Peyer's patch (tissue), 4 donors: Measurements from ENCODE around the gene RAB33B. TPM values are rescaled to one million over a fixed set of nuclear protein-coding genes. Genes with fewer than 3 reads are reported as not detected.
"Not testable (repeated sequence)": the region's sequence is repeated elsewhere in the genome, so short reads cannot be mapped to it uniquely, and the experiment has no call there.

Source experiments
- DNase-seq, 3 donors: peaks; one replicate each; pipeline ENCODE4 v3.0.0-alpha.2; 2017 to 2019
- H3K27ac ChIP-seq, 4 donors: fragments of 200-600 bp; sonication (generic); one replicate each; pipeline ENCODE4 v1.5.1; 2016 to 2019
- H3K27me3 ChIP-seq, 2 donors: fragments of 200-600 bp; sonication (generic); one replicate each; pipeline ENCODE4 v1.5.1; 2019
- H3K36me3 ChIP-seq, 3 donors: fragments of 200-600 bp; sonication (generic); one replicate each; pipeline ENCODE4 v1.5.1; 2016 to 2019
- H3K4me1 ChIP-seq, 4 donors: fragments of 200-600 bp; sonication (generic); one replicate each; pipeline ENCODE4 v1.5.1; 2016 to 2019
- H3K4me3 ChIP-seq, 4 donors: fragments of 200-600 bp; sonication (generic); 1 replicate in 3 of 4; 2 replicates in 1 of 4; pipeline ENCODE4 v1.5.1; 2016 to 2019; ENCODE audit warnings: mild to moderate bottlenecking in 1 of 4
- H3K9me3 ChIP-seq, 4 donors: fragments of 200-600 bp; sonication (generic); one replicate each; pipeline ENCODE4 v1.5.1; 2016 to 2019; ENCODE audit warnings: mild to moderate bottlenecking in 1 of 4
- POLR2A ChIP-seq, 2 donors: fragments of 450-650 bp; IDR thresholded peaks; one replicate each; pipeline ENCODE4 v1.5.1; 2017; ENCODE audit warnings: antibody characterized with exemption in 2 of 2, mild to moderate bottlenecking in 2 of 2, moderate library complexity in 2 of 2
- total RNA-seq, 4 donors: library from RNA; depleted of rRNA; stranded (reverse); fragments of >200 nt; gene quantifications; one replicate each; pipeline ENCODE4 v1.1.0, GENCODE V29; 2016
- TF ChIP-seq, protein P1 (sequence below), 6 experiments: fragments of 450-650 bp in 4 of 6; fragments of 200-600 bp in 2 of 6; sonication (generic) in 1 of 6; IDR thresholded peaks; one replicate each; pipeline ENCODE4 v1.5.1; 2017 to 2019; ENCODE audit warnings: antibody characterized with exemption in 6 of 6, mild to moderate bottlenecking in 3 of 6, moderate library complexity in 1 of 6

RAB33B gene
- total RNA-seq, 4 donors from 2014 or later, result 5.3 to 8.3 (median 6.6) TPM

GRCh38 chr4:139420652-139421051, 33.3 kb upstream of the RAB33B start:
- Histone ChIP-seq H3K36me3 (peaks cover 0 to 6% (median 0%) of the 10 kb centered on the region in 3 donors), H3K4me3 (no peak overlapping the region), H3K9me3 (no peaks in the 10 kb centered on the region), H3K27ac (no peak overlapping the region), H3K27me3 (no peaks in the 10 kb centered on the region), H3K4me1 (no peaks in the 10 kb centered on the region)
- TF ChIP-seq, protein P1, sequence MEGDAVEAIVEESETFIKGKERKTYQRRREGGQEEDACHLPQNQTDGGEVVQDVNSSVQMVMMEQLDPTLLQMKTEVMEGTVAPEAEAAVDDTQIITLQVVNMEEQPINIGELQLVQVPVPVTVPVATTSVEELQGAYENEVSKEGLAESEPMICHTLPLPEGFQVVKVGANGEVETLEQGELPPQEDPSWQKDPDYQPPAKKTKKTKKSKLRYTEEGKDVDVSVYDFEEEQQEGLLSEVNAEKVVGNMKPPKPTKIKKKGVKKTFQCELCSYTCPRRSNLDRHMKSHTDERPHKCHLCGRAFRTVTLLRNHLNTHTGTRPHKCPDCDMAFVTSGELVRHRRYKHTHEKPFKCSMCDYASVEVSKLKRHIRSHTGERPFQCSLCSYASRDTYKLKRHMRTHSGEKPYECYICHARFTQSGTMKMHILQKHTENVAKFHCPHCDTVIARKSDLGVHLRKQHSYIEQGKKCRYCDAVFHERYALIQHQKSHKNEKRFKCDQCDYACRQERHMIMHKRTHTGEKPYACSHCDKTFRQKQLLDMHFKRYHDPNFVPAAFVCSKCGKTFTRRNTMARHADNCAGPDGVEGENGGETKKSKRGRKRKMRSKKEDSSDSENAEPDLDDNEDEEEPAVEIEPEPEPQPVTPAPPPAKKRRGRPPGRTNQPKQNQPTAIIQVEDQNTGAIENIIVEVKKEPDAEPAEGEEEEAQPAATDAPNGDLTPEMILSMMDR (IDR thresholded peaks at IDR 0.05), result no peak
- TF ChIP-seq POLR2A (IDR thresholded peaks at IDR 0.05), result no peak
- DNase-seq, result no peak

- TF ChIP-seq POLR2A (IDR thresholded peaks at IDR 0.05), result no peak
- TF ChIP-seq, protein P1 (IDR thresholded peaks at IDR 0.05), result no peak
- no peak for DNase-seq
- H3K4me3 ChIP-seq, result no peak overlapping the region
These were observed 17.8 kb upstream of the RAB33B start for GRCh38 chr4:139436122-139436521.

GRCh38 chr4:139438141-139438540, 15.8 kb upstream of the RAB33B start:
- no peak for TF ChIP-seq POLR2A (IDR thresholded peaks at IDR 0.05)
- TF ChIP-seq, protein P1 (IDR thresholded peaks at IDR 0.05), result no peak
- H3K27ac ChIP-seq, result no peak overlapping the region
- no peaks in the 10 kb centered on the region for H3K9me3 ChIP-seq
- DNase-seq, result no peak
- H3K27me3 ChIP-seq, result no peaks in the 10 kb centered on the region
- H3K36me3 ChIP-seq, result no peaks in the 10 kb centered on the region
- H3K4me3 ChIP-seq, result no peak overlapping the region
- H3K4me1 ChIP-seq, result no peaks in the 10 kb centered on the region

More at GRCh38 chr4:139436122-139436521, 17.8 kb upstream of the RAB33B start:
- Histone ChIP-seq H3K36me3 (no peaks in the 10 kb centered on the region), H3K4me1 (no peaks in the 10 kb centered on the region), H3K27ac (no peak overlapping the region), H3K9me3 (no peaks in the 10 kb centered on the region), H3K27me3 (no peaks in the 10 kb centered on the region)

GRCh38 chr4:139441029-139441428, 12.9 kb upstream of the RAB33B start:
- no peak for DNase-seq
- Histone ChIP-seq H3K27ac (no peak overlapping the region), H3K4me1 (no peaks in the 10 kb centered on the region), H3K27me3 (no peaks in the 10 kb centered on the region), H3K36me3 (no peaks in the 10 kb centered on the region), H3K4me3 (no peak overlapping the region), H3K9me3 (no peaks in the 10 kb centered on the region)
- TF ChIP-seq, protein P1 (IDR thresholded peaks at IDR 0.05), result no peak
- TF ChIP-seq POLR2A (IDR thresholded peaks at IDR 0.05), result no peak

DNA sequence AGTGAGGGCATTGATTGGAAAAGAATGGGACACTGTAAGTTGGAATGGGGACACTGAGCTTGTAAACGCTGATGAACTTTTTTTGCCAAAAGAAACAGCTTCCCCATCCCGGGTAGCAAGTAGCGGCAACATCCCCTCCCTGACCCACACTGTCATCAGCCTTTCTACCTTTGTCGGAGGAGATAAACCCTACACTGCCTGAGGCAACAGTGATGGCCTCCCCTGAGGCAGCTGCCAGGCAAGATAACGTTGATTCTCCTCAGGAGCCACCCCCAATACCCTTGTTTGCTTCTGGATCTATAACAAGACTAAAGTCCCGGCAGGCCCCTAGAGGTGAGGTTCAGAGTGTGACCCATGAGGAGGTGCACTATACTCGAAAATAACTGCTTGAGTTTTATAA, 10.3 kb upstream of the RAB33B start:
- Histone ChIP-seq H3K4me1 (no peaks in the 10 kb centered on the region), H3K36me3 (no peaks in the 10 kb centered on the region), H3K9me3 (peaks cover 0 to 3% (median 0%) of the 10 kb centered on the region in 4 donors), H3K27ac (no peak overlapping the region), H3K27me3 (no peaks in the 10 kb centered on the region), H3K4me3 (no peak overlapping the region)
- no peak for DNase-seq
- TF ChIP-seq POLR2A (IDR thresholded peaks at IDR 0.05), result no peak

GRCh38 chr4:139444881-139445280, 9.0 kb upstream of the RAB33B start:
- H3K9me3 ChIP-seq, H3K36me3 ChIP-seq, H3K4me1 ChIP-seq, H3K27me3 ChIP-seq, H3K4me3 ChIP-seq, DNase-seq, H3K27ac ChIP-seq: not testable (repeated sequence)

- H3K27ac ChIP-seq, H3K9me3 ChIP-seq, DNase-seq, H3K27me3 ChIP-seq, H3K4me1 ChIP-seq, H3K4me3 ChIP-seq, H3K36me3 ChIP-seq: not testable (repeated sequence)
These were observed 6.8 kb upstream of the RAB33B start for GRCh38 chr4:139447078-139447477.
